ENCODE data around the gene TMEM138. TPM values are rescaled to one million over a fixed set of nuclear protein-coding genes. Genes with fewer than 3 reads are reported as not detected.

Gene TMEM138
- polyA plus RNA-seq, 1 donor from 2014 or later, result 19.6 TPM

DNA sequence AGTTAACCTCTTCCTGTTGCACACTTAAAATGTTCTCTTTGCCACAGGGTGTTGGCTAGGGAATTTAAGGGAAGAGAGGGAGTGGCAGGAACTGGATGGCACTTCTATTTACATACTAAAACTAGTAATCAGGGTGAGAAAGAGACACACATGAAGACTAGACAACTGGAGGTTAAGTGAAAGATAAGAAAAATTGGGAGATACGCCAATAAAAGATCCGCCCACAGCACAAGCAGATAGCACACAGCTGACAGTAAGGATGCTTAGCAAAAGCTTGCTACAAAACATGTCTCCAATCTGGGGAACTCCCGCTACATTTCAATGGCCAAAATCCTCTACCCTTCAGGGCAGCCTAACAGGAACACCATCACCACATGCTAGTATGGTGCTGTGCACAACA is 54.8 kb downstream of the TMEM138 start:
- TF ChIP-seq EP300 (conservative IDR thresholded peaks at IDR 0.05; ENCODE audit: poor library complexity, severe bottlenecking) (no peak), RAD21 (conservative IDR thresholded peaks at IDR 0.05) (no peak), MXI1 (conservative IDR thresholded peaks at IDR 0.05; ENCODE audit: poor library complexity, severe bottlenecking) (no peak), EZH2 (IDR thresholded peaks at IDR 0.05; ENCODE audit: borderline replicate concordance, insufficient read depth, low read length, poor library complexity, severe bottlenecking) (no peak), POLR2AphosphoS5 (IDR thresholded peaks at IDR 0.05) (no peak), TAF1 (IDR thresholded peaks at IDR 0.05; ENCODE audit: low read depth) (no peak), SMC3 (conservative IDR thresholded peaks at IDR 0.05; ENCODE audit: poor library complexity) (no peak)
- TF ChIP-seq, protein P1, sequence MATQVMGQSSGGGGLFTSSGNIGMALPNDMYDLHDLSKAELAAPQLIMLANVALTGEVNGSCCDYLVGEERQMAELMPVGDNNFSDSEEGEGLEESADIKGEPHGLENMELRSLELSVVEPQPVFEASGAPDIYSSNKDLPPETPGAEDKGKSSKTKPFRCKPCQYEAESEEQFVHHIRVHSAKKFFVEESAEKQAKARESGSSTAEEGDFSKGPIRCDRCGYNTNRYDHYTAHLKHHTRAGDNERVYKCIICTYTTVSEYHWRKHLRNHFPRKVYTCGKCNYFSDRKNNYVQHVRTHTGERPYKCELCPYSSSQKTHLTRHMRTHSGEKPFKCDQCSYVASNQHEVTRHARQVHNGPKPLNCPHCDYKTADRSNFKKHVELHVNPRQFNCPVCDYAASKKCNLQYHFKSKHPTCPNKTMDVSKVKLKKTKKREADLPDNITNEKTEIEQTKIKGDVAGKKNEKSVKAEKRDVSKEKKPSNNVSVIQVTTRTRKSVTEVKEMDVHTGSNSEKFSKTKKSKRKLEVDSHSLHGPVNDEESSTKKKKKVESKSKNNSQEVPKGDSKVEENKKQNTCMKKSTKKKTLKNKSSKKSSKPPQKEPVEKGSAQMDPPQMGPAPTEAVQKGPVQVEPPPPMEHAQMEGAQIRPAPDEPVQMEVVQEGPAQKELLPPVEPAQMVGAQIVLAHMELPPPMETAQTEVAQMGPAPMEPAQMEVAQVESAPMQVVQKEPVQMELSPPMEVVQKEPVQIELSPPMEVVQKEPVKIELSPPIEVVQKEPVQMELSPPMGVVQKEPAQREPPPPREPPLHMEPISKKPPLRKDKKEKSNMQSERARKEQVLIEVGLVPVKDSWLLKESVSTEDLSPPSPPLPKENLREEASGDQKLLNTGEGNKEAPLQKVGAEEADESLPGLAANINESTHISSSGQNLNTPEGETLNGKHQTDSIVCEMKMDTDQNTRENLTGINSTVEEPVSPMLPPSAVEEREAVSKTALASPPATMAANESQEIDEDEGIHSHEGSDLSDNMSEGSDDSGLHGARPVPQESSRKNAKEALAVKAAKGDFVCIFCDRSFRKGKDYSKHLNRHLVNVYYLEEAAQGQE (IDR thresholded peaks at IDR 0.05; ENCODE audit: borderline replicate concordance), result no peak
- TF ChIP-seq, protein P2, sequence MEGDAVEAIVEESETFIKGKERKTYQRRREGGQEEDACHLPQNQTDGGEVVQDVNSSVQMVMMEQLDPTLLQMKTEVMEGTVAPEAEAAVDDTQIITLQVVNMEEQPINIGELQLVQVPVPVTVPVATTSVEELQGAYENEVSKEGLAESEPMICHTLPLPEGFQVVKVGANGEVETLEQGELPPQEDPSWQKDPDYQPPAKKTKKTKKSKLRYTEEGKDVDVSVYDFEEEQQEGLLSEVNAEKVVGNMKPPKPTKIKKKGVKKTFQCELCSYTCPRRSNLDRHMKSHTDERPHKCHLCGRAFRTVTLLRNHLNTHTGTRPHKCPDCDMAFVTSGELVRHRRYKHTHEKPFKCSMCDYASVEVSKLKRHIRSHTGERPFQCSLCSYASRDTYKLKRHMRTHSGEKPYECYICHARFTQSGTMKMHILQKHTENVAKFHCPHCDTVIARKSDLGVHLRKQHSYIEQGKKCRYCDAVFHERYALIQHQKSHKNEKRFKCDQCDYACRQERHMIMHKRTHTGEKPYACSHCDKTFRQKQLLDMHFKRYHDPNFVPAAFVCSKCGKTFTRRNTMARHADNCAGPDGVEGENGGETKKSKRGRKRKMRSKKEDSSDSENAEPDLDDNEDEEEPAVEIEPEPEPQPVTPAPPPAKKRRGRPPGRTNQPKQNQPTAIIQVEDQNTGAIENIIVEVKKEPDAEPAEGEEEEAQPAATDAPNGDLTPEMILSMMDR (IDR thresholded peaks at IDR 0.05; ENCODE audit: poor library complexity, severe bottlenecking), result no peak
- H3K9me2 ChIP-seq (ENCODE audit: insufficient read depth, low read length), result no peaks in the 10 kb centered on the region
- no peaks in the 10 kb centered on the region for H3K27me3 ChIP-seq (ENCODE audit: insufficient read depth, low read depth, low read length)
- no peak overlapping the region for H3K9ac ChIP-seq (ENCODE audit: low read length)
- no peaks in the 10 kb centered on the region for H3K9me3 ChIP-seq (ENCODE audit: low read length)
- H3K79me2 ChIP-seq (replicated peaks; ENCODE audit: insufficient read depth, low read length), result peaks cover 13% of the 10 kb centered on the region
- no peaks in the 10 kb centered on the region for H3F3A ChIP-seq (ENCODE audit: insufficient read depth, low read length, poor library complexity, severe bottlenecking)
- H2AFZ ChIP-seq (ENCODE audit: low read depth, low read length), result no peak overlapping the region
- H4K20me1 ChIP-seq (ENCODE audit: insufficient read depth), result no peaks in the 10 kb centered on the region
- no peak overlapping the region for H3K4me2 ChIP-seq (ENCODE audit: low read length)
- no peak overlapping the region for H3K4me3 ChIP-seq (ENCODE audit: low read length)
- peaks cover 14% of the 10 kb centered on the region for H3K36me3 ChIP-seq (ENCODE audit: insufficient read depth, low read length)
- H3K27ac ChIP-seq (ENCODE audit: low read length), result no peak overlapping the region

DNA sequence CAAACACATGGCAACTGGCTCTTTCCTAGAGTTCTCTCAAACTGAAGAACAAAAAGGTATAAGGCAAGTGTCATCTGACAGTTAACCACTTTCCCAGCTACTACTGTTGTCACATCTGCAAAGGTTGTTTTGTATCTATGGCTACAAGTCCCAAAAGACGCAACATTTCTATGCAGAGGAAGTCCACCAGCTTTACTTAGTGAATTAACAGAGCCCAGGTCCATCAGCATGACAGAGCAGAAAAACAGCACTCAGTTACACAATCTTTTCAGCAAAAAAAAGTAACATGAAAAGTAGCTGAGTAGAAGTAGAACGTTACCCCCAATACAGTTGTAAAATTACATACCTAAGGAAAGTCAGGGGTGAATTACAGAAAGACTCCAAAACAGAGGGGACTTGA is 55.5 kb downstream of the TMEM138 start:
- no peaks in the 10 kb centered on the region for H3K9me3 ChIP-seq (ENCODE audit: low read length)
- no peak overlapping the region for H3K4me3 ChIP-seq (ENCODE audit: low read length)
- H3K27ac ChIP-seq (ENCODE audit: low read length), result no peak overlapping the region
- no peaks in the 10 kb centered on the region for H3K27me3 ChIP-seq (ENCODE audit: insufficient read depth, low read depth, low read length)
- H2AFZ ChIP-seq (ENCODE audit: low read depth, low read length), result no peak overlapping the region
- H3K4me2 ChIP-seq (ENCODE audit: low read length), result no peak overlapping the region
- H4K20me1 ChIP-seq (ENCODE audit: insufficient read depth), result no peaks in the 10 kb centered on the region
- H3F3A ChIP-seq (ENCODE audit: insufficient read depth, low read length, poor library complexity, severe bottlenecking), result no peaks in the 10 kb centered on the region
- peaks cover 14% of the 10 kb centered on the region for H3K36me3 ChIP-seq (ENCODE audit: insufficient read depth, low read length)
- H3K79me2 ChIP-seq (replicated peaks; ENCODE audit: insufficient read depth, low read length), result peaks cover 11% of the 10 kb centered on the region
- no peaks in the 10 kb centered on the region for H3K9me2 ChIP-seq (ENCODE audit: insufficient read depth, low read length)
- TF ChIP-seq TAF1 (IDR thresholded peaks at IDR 0.05; ENCODE audit: low read depth) (no peak), MXI1 (conservative IDR thresholded peaks at IDR 0.05; ENCODE audit: poor library complexity, severe bottlenecking) (no peak), RAD21 (conservative IDR thresholded peaks at IDR 0.05) (no peak), EP300 (conservative IDR thresholded peaks at IDR 0.05; ENCODE audit: poor library complexity, severe bottlenecking) (no peak), SMC3 (conservative IDR thresholded peaks at IDR 0.05; ENCODE audit: poor library complexity) (no peak), POLR2AphosphoS5 (IDR thresholded peaks at IDR 0.05) (no peak), EZH2 (IDR thresholded peaks at IDR 0.05; ENCODE audit: borderline replicate concordance, insufficient read depth, low read length, poor library complexity, severe bottlenecking) (no peak)
- TF ChIP-seq, protein P1 (IDR thresholded peaks at IDR 0.05; ENCODE audit: borderline replicate concordance), result no peak
- TF ChIP-seq, protein P2 (IDR thresholded peaks at IDR 0.05; ENCODE audit: poor library complexity, severe bottlenecking), result no peak
- H3K9ac ChIP-seq (ENCODE audit: low read length), result no peak overlapping the region
